IMR-90 (cell line): Measurements from ENCODE around the gene STX16.

ENCODE experiments used
- CEBPB ChIP-seq: IDR thresholded peaks from 2 replicates; pipeline ENCODE4 v1.6.1; 2012; ENCODE audit warnings: low read depth, low read length, improper control_type of control experiment
- CTCF ChIP-seq: conservative IDR thresholded peaks from 2 replicates; pipeline ENCODE4 v1.5.1; 2012; ENCODE audit warnings: mild to moderate bottlenecking, low read depth, low read length, improper control_type of control experiment
- FOS ChIP-seq: fragments of 150-350 bp; IDR thresholded peaks from 2 replicates; pipeline ENCODE4 v1.6.1; 2016; ENCODE audit warnings: low read depth, low read length
- MAFK ChIP-seq: IDR thresholded peaks from 2 replicates; pipeline ENCODE4 v1.6.1; 2012; ENCODE audit warnings: low read depth, low read length, improper control_type of control experiment
- NFE2L2 ChIP-seq: fragments of 150-350 bp; IDR thresholded peaks from 2 replicates; pipeline ENCODE4 v1.6.1; 2016; ENCODE audit warnings: low read depth, mild to moderate bottlenecking, low read length
- POLR2A ChIP-seq: IDR thresholded peaks from 2 replicates; pipeline ENCODE4 v1.6.1; 2012; ENCODE audit warnings: mild to moderate bottlenecking, low read depth, low read length
- USF2 ChIP-seq: fragments of 150-350 bp; IDR thresholded peaks from 2 replicates; pipeline ENCODE4 v1.6.1; 2017; ENCODE audit warnings: mild to moderate bottlenecking, antibody characterized with exemption, low read length, low read depth

- TF ChIP-seq CTCF: no peak
- no peak for TF ChIP-seq NFE2L2
- TF ChIP-seq FOS: no peak
- no peak for TF ChIP-seq CEBPB
- no peak for TF ChIP-seq POLR2A
- TF ChIP-seq USF2: no peak
- TF ChIP-seq MAFK: no peak
Observed at GRCh38 chr20:58652606-58653294, 1.7 kb downstream of the STX16 start.
